ENCODE measurements around the gene SKOR1.

Gene SKOR1

GRCh38 chr15:67879440-67880129 lies 54.3 kb downstream of the SKOR1 start:
- DNase-seq = no peak
- H3K4me1 Mint-ChIP-seq = peaks cover 11% of the 10 kb centered on the region
- H3K4me3 Mint-ChIP-seq = no peak overlapping the region
- CTCF ChIA-PET = interaction anchor here (0.9 kb wide), 1 partner anchor 142 kb away, joined by 3 read pairs; no protein-coding TSS in a partner anchor
- H3K9me3 Mint-ChIP-seq = no peaks in the 10 kb centered on the region
- H3K36me3 Mint-ChIP-seq = no peaks in the 10 kb centered on the region
- peaks cover 18% of the 10 kb centered on the region for H3K27me3 Mint-ChIP-seq
- no peak overlapping the region for H3K27ac Mint-ChIP-seq

- H3K27me3 Mint-ChIP-seq = peaks cover 20% of the 10 kb centered on the region
- no peaks in the 10 kb centered on the region for H3K36me3 Mint-ChIP-seq
- CTCF ChIA-PET = interaction anchor here (0.9 kb wide), 1 partner anchor 141 kb away, joined by 3 read pairs; no protein-coding TSS in a partner anchor
- no peak for DNase-seq
- H3K27ac Mint-ChIP-seq = no peak overlapping the region
- no peaks in the 10 kb centered on the region for H3K9me3 Mint-ChIP-seq
- H3K4me1 Mint-ChIP-seq = peaks cover 19% of the 10 kb centered on the region
- no peak overlapping the region for H3K4me3 Mint-ChIP-seq
Observed at GRCh38 chr15:67880651-67881182, 55.4 kb downstream of the SKOR1 start.

- no peak for DNase-seq
- CTCF ChIA-PET = interaction anchor here (1.4 to 1.8 kb wide), 2 partner anchors 9 to 19 kb away, joined by 3 to 9 read pairs; no protein-coding TSS in a partner anchor
- Mint-ChIP-seq H3K36me3 (no peaks in the 10 kb centered on the region), H3K4me1 (peaks cover 19% of the 10 kb centered on the region), H3K27ac (no peak overlapping the region), H3K9me3 (no peaks in the 10 kb centered on the region), H3K27me3 (peaks cover 20% of the 10 kb centered on the region), H3K4me3 (no peak overlapping the region)
Observed at GRCh38 chr15:67882487-67883233, 57.4 kb downstream of the SKOR1 start.

- CTCF ChIA-PET = interaction anchor here (1.4 to 1.8 kb wide), 2 partner anchors 9 to 20 kb away, joined by 3 to 9 read pairs; no protein-coding TSS in a partner anchor
- DNase-seq = no peak
- Mint-ChIP-seq H3K9me3 (no peaks in the 10 kb centered on the region), H3K27ac (no peak overlapping the region), H3K36me3 (no peaks in the 10 kb centered on the region), H3K4me1 (peaks cover 19% of the 10 kb centered on the region), H3K4me3 (no peak overlapping the region), H3K27me3 (peaks cover 13% of the 10 kb centered on the region)
Observed at GRCh38 chr15:67883234-67883773, 58.0 kb downstream of the SKOR1 start.

GRCh38 chr15:67884009-67884408 lies 58.7 kb downstream of the SKOR1 start:
- peaks cover 13% of the 10 kb centered on the region for H3K27me3 Mint-ChIP-seq
- no peak overlapping the region for H3K27ac Mint-ChIP-seq
- no peaks in the 10 kb centered on the region for H3K36me3 Mint-ChIP-seq
- no peaks in the 10 kb centered on the region for H3K9me3 Mint-ChIP-seq
- peak overlapping the region; percentile 54 for H3K4me3 Mint-ChIP-seq
- no peak for DNase-seq
- H3K4me1 Mint-ChIP-seq = peaks cover 19% of the 10 kb centered on the region
- CTCF ChIA-PET = interaction anchor here (1.8 kb wide), 1 partner anchor 20 kb away, joined by 9 read pairs; no protein-coding TSS in a partner anchor
